HUES6 (cell line): ENCODE results near the gene AKAIN1.
A peak's percentile ranks its signal among the peaks of the same experiment; 100 is the strongest.

Experiments
- H3K27ac ChIP-seq: 2 replicates; pipeline ENCODE4 v1.7.0; 2013; ENCODE audit warnings: low read depth, mild to moderate bottlenecking, low read length, inconsistent platforms
- H3K27me3 ChIP-seq: 2 replicates; pipeline ENCODE4 v1.6.1; 2013; ENCODE audit warnings: low read length; ENCODE audit not compliant: control insufficient read depth, insufficient read depth
- H3K36me3 ChIP-seq: 2 replicates; pipeline ENCODE4 v1.6.1; 2013; ENCODE audit warnings: low read length; ENCODE audit not compliant: control insufficient read depth, insufficient read depth
- H3K4me1 ChIP-seq: 2 replicates; pipeline ENCODE4 v1.6.1; 2013; ENCODE audit warnings: low read length; ENCODE audit not compliant: control insufficient read depth, insufficient read depth
- H3K4me3 ChIP-seq: 2 replicates; pipeline ENCODE4 v1.5.1; 2013; ENCODE audit warnings: low read depth, low read length
- H3K9ac ChIP-seq: one replicate; pipeline ENCODE4 v1.6.1; 2013; ENCODE audit warnings: mild to moderate bottlenecking, low read length
- H3K9me3 ChIP-seq: 2 replicates; pipeline ENCODE4 v1.6.1; 2013; ENCODE audit warnings: low read depth, low read length; ENCODE audit not compliant: control insufficient read depth, insufficient read depth

Gene AKAIN1

GRCh38 chr18:5142131-5142530 lies 54.9 kb downstream of the AKAIN1 start:
- no peak overlapping the region for H3K9ac ChIP-seq
- H3K4me1 ChIP-seq = no peaks in the 10 kb centered on the region
- H3K4me3 ChIP-seq = no peak overlapping the region
- H3K9me3 ChIP-seq = no peaks in the 10 kb centered on the region
- no peak overlapping the region for H3K27ac ChIP-seq
- H3K27me3 ChIP-seq = no peaks in the 10 kb centered on the region
- H3K36me3 ChIP-seq = no peaks in the 10 kb centered on the region

DNA sequence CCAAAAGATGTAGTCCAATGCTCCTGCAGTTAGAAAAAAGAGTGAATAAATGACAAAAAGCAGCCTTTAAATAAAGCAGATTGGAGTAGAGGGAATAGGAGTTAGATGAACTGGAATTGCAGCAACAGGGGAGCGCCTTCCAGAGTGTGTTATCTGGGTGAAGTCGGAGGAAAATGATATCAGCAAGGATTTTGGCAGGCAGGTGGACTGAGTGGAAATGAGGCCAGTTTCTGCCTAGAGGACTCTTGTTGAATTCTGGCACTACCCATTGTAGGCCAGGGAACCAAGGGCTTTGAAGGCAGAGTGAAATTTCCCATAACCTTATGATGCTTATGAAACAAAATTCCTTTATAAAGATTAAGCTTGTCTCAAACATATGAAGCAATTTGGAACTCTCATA lies 59.8 kb downstream of the AKAIN1 start:
- Histone ChIP-seq H3K4me3 (no peak overlapping the region), H3K4me1 (no peaks in the 10 kb centered on the region), H3K9ac (no peak overlapping the region), H3K36me3 (no peaks in the 10 kb centered on the region), H3K27me3 (no peaks in the 10 kb centered on the region), H3K27ac (no peak overlapping the region), H3K9me3 (no peaks in the 10 kb centered on the region)

DNA sequence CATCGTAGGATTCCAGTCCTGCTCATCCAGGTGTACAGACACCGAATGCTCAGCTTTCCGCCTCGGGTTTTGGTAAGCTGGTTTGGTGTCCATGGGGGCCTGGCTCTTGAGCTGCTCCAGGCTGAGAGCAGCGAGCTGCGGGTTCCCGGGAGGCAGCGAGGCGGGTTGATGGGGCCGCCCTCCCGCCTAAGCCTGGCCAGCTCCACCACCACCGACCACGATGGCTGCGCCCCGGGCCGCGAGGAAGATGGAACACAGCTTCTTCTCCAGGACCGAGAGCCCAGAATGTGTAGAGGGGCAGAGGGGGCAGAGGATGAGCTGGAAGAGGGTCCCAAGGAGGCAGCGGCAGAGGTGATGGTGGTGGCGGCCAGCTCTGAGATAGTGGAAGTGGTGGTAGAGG lies 64.1 kb downstream of the AKAIN1 start:
- no peak overlapping the region for H3K4me3 ChIP-seq
- H3K36me3 ChIP-seq = no peaks in the 10 kb centered on the region
- no peak overlapping the region for H3K9ac ChIP-seq
- H3K27ac ChIP-seq = no peak overlapping the region
- H3K9me3 ChIP-seq = no peaks in the 10 kb centered on the region
- no peaks in the 10 kb centered on the region for H3K4me1 ChIP-seq
- H3K27me3 ChIP-seq = no peaks in the 10 kb centered on the region

DNA sequence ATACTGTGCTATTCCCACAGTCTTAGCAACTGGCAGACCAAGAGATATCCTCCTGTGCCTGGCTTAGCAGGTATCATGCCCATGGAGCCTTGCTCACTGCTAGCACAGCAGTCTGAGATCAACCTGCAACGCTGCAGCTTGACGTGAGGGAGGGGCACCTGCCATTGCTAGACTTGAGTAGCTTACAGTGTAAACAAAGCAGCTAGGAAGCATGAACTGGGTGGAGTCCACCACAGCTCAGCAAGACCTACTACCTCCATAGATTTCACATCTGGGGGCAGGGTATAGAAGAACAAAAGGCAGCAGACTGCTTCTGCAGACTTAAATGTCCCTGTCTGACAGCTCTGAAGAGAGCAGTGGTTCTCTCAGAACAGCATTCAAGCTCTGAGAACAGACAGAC lies 74.8 kb downstream of the AKAIN1 start:
- no peaks in the 10 kb centered on the region for H3K4me1 ChIP-seq
- H3K27ac ChIP-seq = no peak overlapping the region
- H3K9me3 ChIP-seq = peaks cover 13% of the 10 kb centered on the region
- H3K36me3 ChIP-seq = no peaks in the 10 kb centered on the region
- H3K9ac ChIP-seq = no peak overlapping the region
- H3K4me3 ChIP-seq = 0 out of 2 replicates have a peak overlapping the region, but pooled peaks have one; percentile 20
- H3K27me3 ChIP-seq = no peaks in the 10 kb centered on the region

- H3K27me3 ChIP-seq = no peaks in the 10 kb centered on the region; the same call in 1 of the 2 replicates
- no peak overlapping the region for H3K9ac ChIP-seq
- no peaks in the 10 kb centered on the region for H3K4me1 ChIP-seq
Measured at GRCh38 chr18:5110266-5110665, 86.8 kb downstream of the AKAIN1 start.

GRCh38 chr18:5107988-5108387 lies 89.1 kb downstream of the AKAIN1 start:
- H3K27me3 ChIP-seq = no peaks in the 10 kb centered on the region; the same call in 1 of the 2 replicates
- H3K9ac ChIP-seq = no peak overlapping the region
- H3K27ac ChIP-seq = no peak overlapping the region
- no peak overlapping the region for H3K4me3 ChIP-seq
- H3K4me1 ChIP-seq = peaks cover 8% of the 10 kb centered on the region
- no peaks in the 10 kb centered on the region for H3K36me3 ChIP-seq
- no peaks in the 10 kb centered on the region for H3K9me3 ChIP-seq

More at GRCh38 chr18:5110266-5110665, 86.8 kb downstream of the AKAIN1 start:
- no peak overlapping the region for H3K4me3 ChIP-seq
- no peaks in the 10 kb centered on the region for H3K36me3 ChIP-seq
- no peaks in the 10 kb centered on the region for H3K9me3 ChIP-seq
- H3K27ac ChIP-seq = no peak overlapping the region

DNA sequence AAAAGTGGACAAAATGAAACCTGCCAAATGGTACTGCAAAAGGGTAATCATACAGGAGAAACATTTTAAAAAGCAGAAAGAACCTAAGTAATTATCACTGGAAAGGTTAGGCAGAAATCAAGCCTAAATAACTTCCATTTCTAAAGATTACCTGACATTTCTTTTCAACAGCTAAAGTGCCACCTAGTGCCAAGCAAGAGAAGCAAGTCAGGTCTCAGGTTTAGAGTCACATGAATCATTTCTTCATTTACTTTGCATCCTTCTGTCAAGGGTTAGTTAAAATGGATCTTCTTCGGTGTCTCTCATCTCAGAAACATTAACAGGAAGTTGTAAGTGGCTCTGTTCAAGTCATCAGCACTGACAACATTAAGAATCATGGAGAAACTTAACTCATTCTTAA lies 90.3 kb downstream of the AKAIN1 start:
- H3K4me3 ChIP-seq = no peak overlapping the region
- H3K9ac ChIP-seq = no peak overlapping the region
- H3K27me3 ChIP-seq = no peaks in the 10 kb centered on the region; the same call in 1 of the 2 replicates
- no peaks in the 10 kb centered on the region for H3K9me3 ChIP-seq
- peaks cover 8% of the 10 kb centered on the region for H3K4me1 ChIP-seq
- H3K36me3 ChIP-seq = no peaks in the 10 kb centered on the region
- no peak overlapping the region for H3K27ac ChIP-seq

DNA sequence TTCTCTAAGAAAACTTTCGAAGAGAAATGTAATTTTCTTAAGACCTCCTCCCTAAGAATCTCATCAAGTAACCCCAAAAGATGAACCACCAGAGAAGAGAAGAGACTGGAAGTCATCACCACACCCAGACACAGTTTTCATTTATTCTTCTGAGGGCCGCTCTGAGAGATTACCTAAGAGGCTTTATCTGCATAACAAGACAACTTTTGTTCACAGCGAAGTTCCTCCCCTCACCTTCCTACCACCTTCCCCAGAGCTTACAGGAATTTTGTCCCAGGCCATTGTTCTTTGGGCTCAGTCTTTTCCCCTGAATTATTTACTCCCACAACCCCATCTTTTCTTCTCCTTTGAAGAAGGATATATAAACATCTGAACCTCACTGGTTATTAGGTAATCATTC lies 92.8 kb downstream of the AKAIN1 start:
- H3K9me3 ChIP-seq = no peaks in the 10 kb centered on the region
- no peak overlapping the region for H3K27ac ChIP-seq

GRCh38 chr18:5103693-5104092 lies 93.4 kb downstream of the AKAIN1 start:
- Histone ChIP-seq H3K9ac (no peak overlapping the region), H3K36me3 (no peaks in the 10 kb centered on the region), H3K9me3 (no peaks in the 10 kb centered on the region), H3K4me1 (peaks cover 8% of the 10 kb centered on the region), H3K27ac (no peak overlapping the region), H3K27me3 (no peaks in the 10 kb centered on the region), H3K4me3 (no peak overlapping the region)

More for the DNA sequence above, 92.8 kb downstream of the AKAIN1 start:
- H3K4me1 ChIP-seq = peaks cover 8% of the 10 kb centered on the region
- no peaks in the 10 kb centered on the region for H3K36me3 ChIP-seq
- H3K27me3 ChIP-seq = no peaks in the 10 kb centered on the region
- no peak overlapping the region; the same call in 1 of the 2 replicates for H3K4me3 ChIP-seq
- H3K9ac ChIP-seq = no peak overlapping the region

DNA sequence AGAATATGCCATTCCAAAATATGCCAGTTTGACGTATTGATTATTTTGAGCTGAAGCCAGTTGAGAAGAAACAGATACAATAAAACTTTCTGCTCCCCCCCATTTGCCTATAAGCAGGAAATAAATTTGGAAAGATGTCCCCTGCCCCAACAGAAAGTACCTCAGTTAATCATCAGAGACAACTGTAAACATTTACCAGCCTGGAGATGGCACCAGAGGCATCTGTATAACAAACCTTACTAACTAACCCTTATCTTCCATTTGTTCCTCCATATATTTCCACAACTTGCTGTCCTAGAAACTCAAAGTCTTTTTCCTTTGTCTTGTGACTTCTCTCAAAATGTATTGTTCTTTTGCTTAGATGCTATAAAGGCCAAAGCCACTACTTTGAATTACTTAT lies 93.8 kb downstream of the AKAIN1 start:
- no peaks in the 10 kb centered on the region for H3K27me3 ChIP-seq
- no peaks in the 10 kb centered on the region for H3K36me3 ChIP-seq
- H3K9me3 ChIP-seq = no peaks in the 10 kb centered on the region
- H3K4me1 ChIP-seq = peaks cover 8% of the 10 kb centered on the region
- H3K27ac ChIP-seq = no peak overlapping the region
- no peak overlapping the region for H3K4me3 ChIP-seq
- H3K9ac ChIP-seq = no peak overlapping the region

- no peaks in the 10 kb centered on the region for H3K36me3 ChIP-seq
- no peak overlapping the region for H3K27ac ChIP-seq
- H3K9ac ChIP-seq = no peak overlapping the region
- H3K4me3 ChIP-seq = no peak overlapping the region
- H3K9me3 ChIP-seq = 0 out of 2 replicates have a peak, but pooled peaks cover 2% of the 10 kb centered on the region
- H3K4me1 ChIP-seq = peaks cover 15% of the 10 kb centered on the region
- H3K27me3 ChIP-seq = no peaks in the 10 kb centered on the region
Measured at GRCh38 chr18:5097116-5097703, 99.8 kb downstream of the AKAIN1 start.
